Choroid plexus epithelial cell (primary cell): ENCODE data around the gene FGD4.

ENCODE experiments used
- DNase-seq: peaks from one replicate; pipeline ENCODE4 v3.0.0-alpha.2; 2010; ENCODE audit warnings: low read depth
- H3K4me3 ChIP-seq: 2 replicates; pipeline ENCODE4 v1.5.1; 2011; ENCODE audit warnings: low read depth, mild to moderate bottlenecking, control low read depth, low read length, moderate library complexity
- CTCF ChIP-seq: conservative IDR thresholded peaks from 2 replicates; pipeline ENCODE4 v1.5.1; 2011; ENCODE audit warnings: low read depth, mild to moderate bottlenecking, control low read depth, inconsistent platforms, low read length, moderate library complexity

FGD4 gene

GRCh38 chr12:32444895-32445294 is 45.5 kb downstream of the FGD4 start:
- DNase-seq: peak; percentile 90
- TF ChIP-seq CTCF: no peak

GRCh38 chr12:32445356-32445755 is 46.0 kb downstream of the FGD4 start:
- no peak for TF ChIP-seq CTCF
- no peak overlapping the region for H3K4me3 ChIP-seq
- DNase-seq: no peak

More at GRCh38 chr12:32444895-32445294, 45.5 kb downstream of the FGD4 start:
- no peak overlapping the region for H3K4me3 ChIP-seq

- no peak overlapping the region for H3K4me3 ChIP-seq
- no peak for DNase-seq
- no peak for TF ChIP-seq CTCF
Measured at GRCh38 chr12:32446316-32447119, 47.2 kb downstream of the FGD4 start.

- H3K4me3 ChIP-seq: no peak overlapping the region
- peak; percentile 64 for DNase-seq
- peak; percentile 34 for TF ChIP-seq CTCF
Measured at GRCh38 chr12:32448586-32448985, 49.2 kb downstream of the FGD4 start.

- TF ChIP-seq CTCF: no peak
- no peak overlapping the region for H3K4me3 ChIP-seq
- no peak for DNase-seq
Measured at GRCh38 chr12:32450363-32450762, 51.0 kb downstream of the FGD4 start.

GRCh38 chr12:32450768-32451167 is 51.4 kb downstream of the FGD4 start:
- no peak overlapping the region for H3K4me3 ChIP-seq
- no peak for DNase-seq
- no peak for TF ChIP-seq CTCF

- no peak for TF ChIP-seq CTCF
- no peak for DNase-seq
- no peak overlapping the region for H3K4me3 ChIP-seq
Measured at GRCh38 chr12:32451816-32452215, 52.5 kb downstream of the FGD4 start.
